HepG2 (cell line): ENCODE results near the gene DNAJC5. TPM values are rescaled to one million over a fixed set of nuclear protein-coding genes. Genes with fewer than 3 reads are reported as not detected.
A peak's percentile ranks its signal among the peaks of the same experiment; 100 is the strongest.

Source experiments
- AHDC1 ChIP-seq: sonication (generic); formaldehyde crosslinking; IDR thresholded peaks from 2 replicates; pipeline ENCODE4 v1.5.1; 2020; ENCODE audit warnings: mild to moderate bottlenecking, missing genetic modification reagents, borderline replicate concordance
- AHR ChIP-seq: IDR thresholded peaks from 2 replicates; pipeline ENCODE4 v1.6.1; 2018; ENCODE audit warnings: missing genetic modification reagents, missing compliant biosample characterization
- AKAP8 ChIP-seq: sonication (generic); formaldehyde crosslinking; IDR thresholded peaks from 2 replicates; pipeline ENCODE4 v1.5.1; 2020; ENCODE audit warnings: mild to moderate bottlenecking, missing genetic modification reagents
- ATF7 ChIP-seq, 2 experiments: fragments of 450-650 bp in 1 of 2; sonication (generic) in 1 of 2; formaldehyde crosslinking in 1 of 2; IDR thresholded peaks; 2 replicates each; pipeline versions ENCODE4 v1.4.0 to v1.6.1; 2016 to 2020; ENCODE audit warnings: antibody characterized with exemption in 1 of 2, mild to moderate bottlenecking in 1 of 2, missing genetic modification reagents in 1 of 2
- BCL6 ChIP-seq: IDR thresholded peaks from 2 replicates; pipeline ENCODE4 v1.6.1; 2016; ENCODE audit warnings: missing genetic modification reagents, missing compliant biosample characterization
- CSRNP2 ChIP-seq: sonication (generic); formaldehyde crosslinking; conservative IDR thresholded peaks from 2 replicates; pipeline ENCODE4 v1.8.0; 2022; ENCODE audit warnings: low read depth, missing genetic modification reagents
- DNMT1 ChIP-seq: sonication (generic); formaldehyde crosslinking; IDR thresholded peaks from 2 replicates; pipeline ENCODE4 v1.5.1; 2020; ENCODE audit warnings: mild to moderate bottlenecking, missing genetic modification reagents
- DPF2 ChIP-seq: sonication (generic); formaldehyde crosslinking; IDR thresholded peaks from 2 replicates; pipeline ENCODE4 v1.4.0; 2020; ENCODE audit warnings: mild to moderate bottlenecking, low read depth, missing genetic modification reagents, borderline replicate concordance
- GLMP ChIP-seq: sonication (generic); formaldehyde crosslinking; IDR thresholded peaks from 2 replicates; pipeline ENCODE4 v1.9.0; 2021; ENCODE audit warnings: missing genetic modification reagents, mild to moderate bottlenecking, borderline replicate concordance
- KLF6 ChIP-seq: IDR thresholded peaks from 2 replicates; pipeline ENCODE4 v1.8.0; 2016; ENCODE audit warnings: missing biosample characterization, missing genetic modification reagents
- PAWR ChIP-seq: sonication (generic); formaldehyde crosslinking; IDR thresholded peaks from 2 replicates; pipeline ENCODE4 v1.4.0; 2020; ENCODE audit warnings: missing genetic modification reagents, mild to moderate bottlenecking, borderline replicate concordance
- PAX8 ChIP-seq: sonication (generic); formaldehyde crosslinking; IDR thresholded peaks from 2 replicates; pipeline ENCODE4 v1.8.0; 2022; ENCODE audit warnings: mild to moderate bottlenecking, missing genetic modification reagents, borderline replicate concordance
- PTBP1 ChIP-seq: fragments of 200-400 bp; formaldehyde crosslinking; IDR thresholded peaks from 2 replicates; pipeline ENCODE4 v1.6.1; 2018; ENCODE audit warnings: low read length, low read depth; ENCODE audit not compliant: poor library complexity, severe bottlenecking
- SALL2 ChIP-seq: sonication (generic); formaldehyde crosslinking; IDR thresholded peaks from 2 replicates; pipeline ENCODE4 v1.8.1; 2023; ENCODE audit warnings: mild to moderate bottlenecking, missing genetic modification reagents, inconsistent platforms
- SIN3A ChIP-seq: IDR thresholded peaks from 2 replicates; pipeline ENCODE4 v1.6.1; 2011; ENCODE audit warnings: low read depth, mild to moderate bottlenecking, control low read depth, low read length, borderline replicate concordance
- ZFP36L1 ChIP-seq: sonication (generic); formaldehyde crosslinking; IDR thresholded peaks from 2 replicates; pipeline ENCODE4 v1.8.0; 2022; ENCODE audit warnings: mild to moderate bottlenecking, missing genetic modification reagents, moderate library complexity
- ZNF33B ChIP-seq: sonication (generic); formaldehyde crosslinking; IDR thresholded peaks from 2 replicates; pipeline ENCODE4 v1.5.1; 2020; ENCODE audit warnings: mild to moderate bottlenecking, missing genetic modification reagents
- ZNF34 ChIP-seq: sonication (generic); formaldehyde crosslinking; IDR thresholded peaks from 2 replicates; pipeline ENCODE4 v1.4.0; 2020; ENCODE audit warnings: mild to moderate bottlenecking, missing genetic modification reagents, borderline replicate concordance
- ZNF354B ChIP-seq: sonication (generic); formaldehyde crosslinking; IDR thresholded peaks from 2 replicates; pipeline ENCODE4 v1.8.0; 2022; ENCODE audit warnings: mild to moderate bottlenecking, missing genetic modification reagents
- ZNF501 ChIP-seq: sonication (generic); formaldehyde crosslinking; IDR thresholded peaks from 2 replicates; pipeline ENCODE4 v1.5.1; 2020; ENCODE audit warnings: mild to moderate bottlenecking, moderate library complexity, missing genetic modification reagents
- ZNF776 ChIP-seq: sonication (generic); formaldehyde crosslinking; IDR thresholded peaks from 2 replicates; pipeline ENCODE4 v1.4.0; 2020; ENCODE audit warnings: mild to moderate bottlenecking, missing genetic modification reagents
- polyA plus RNA-seq, 8 experiments: library from polyadenylated mRNA; depleted of rRNA in 3 of 8; stranded (reverse) in 7 of 8; unstranded in 1 of 8; fragments of >200 nt; fragmentation: Illumina TruSeq in 4 of 8; extraction: Trizol in 4 of 8; gene quantifications; 2 replicates each; pipeline versions ENCODE4 v1.2.1 to v1.2.3, GENCODE V29; 2011 to 2016; ENCODE audit warnings: low read depth in 4 of 8, missing spikeins in 1 of 8, mixed read lengths in 1 of 8; ENCODE audit not compliant: insufficient read depth in 1 of 8
- total RNA-seq, 5 experiments: library from RNA; depleted of rRNA; stranded (reverse); fragments of >200 nt; fragmentation: Illumina TruSeq; extraction: Trizol; gene quantifications; 2 replicates each; pipeline ENCODE4 v1.2.3, GENCODE V29; 2016; ENCODE audit warnings: low read depth in 1 of 5

The DNAJC5 gene
- total and polyA plus RNA-seq, 2 of the 13 experiments (the other 11 are each of a cell fraction or from before 2014, with no cell fraction given) = 42.8 to 64.5 TPM

GRCh38 chr20:63980317-63980805 is 85.4 kb downstream of the DNAJC5 start (continued):
- no peak for TF ChIP-seq AHDC1 (CRISPR knock-in tag)
- TF ChIP-seq CSRNP2 = no peak
- TF ChIP-seq ZNF34 = 0 out of 2 replicates have a peak, but pooled peaks have one; percentile 21
- TF ChIP-seq PAWR (CRISPR knock-in tag) = 0 out of 2 replicates have a peak, but pooled peaks have one; percentile 76
- TF ChIP-seq KLF6 (CRISPR knock-in tag) = no peak
- TF ChIP-seq DPF2 (CRISPR knock-in tag) = peak; percentile 30; the same call in 1 of the 2 replicates
- no peak for TF ChIP-seq BCL6
- peak; percentile 44 for TF ChIP-seq ZFP36L1 (CRISPR knock-in tag)
- TF ChIP-seq SIN3A = no peak
- 0 out of 2 replicates have a peak, but pooled peaks have one; percentile 5 for TF ChIP-seq PAX8 (CRISPR knock-in tag)
- TF ChIP-seq AHR (CRISPR knock-in tag) = no peak
- TF ChIP-seq ZNF354B (CRISPR knock-in tag) = 0 out of 2 replicates have a peak, but pooled peaks have one; percentile 34
- TF ChIP-seq DNMT1 (CRISPR knock-in tag) = peak; percentile 41; the same call in 1 of the 2 replicates
- TF ChIP-seq ZNF33B (CRISPR knock-in tag) = no peak; the same call in 1 of the 2 replicates
- peak; percentile 22; the same call in 1 of the 2 replicates for TF ChIP-seq SALL2 (CRISPR knock-in tag)
- no peak for TF ChIP-seq ATF7 (IDR thresholded peaks at IDR 0.05)
- peak; percentile 46; the same call in 1 of the 2 replicates for TF ChIP-seq ATF7 (CRISPR knock-in tag; IDR thresholded peaks at IDR 0.05)
- no peak for TF ChIP-seq ZNF501 (CRISPR knock-in tag)
- no peak for TF ChIP-seq ZNF776 (CRISPR knock-in tag)
- TF ChIP-seq GLMP = no peak
- peak; percentile 0; the same call in 1 of the 2 replicates for TF ChIP-seq AKAP8 (CRISPR knock-in tag)
- no peak for TF ChIP-seq PTBP1
